ENCODE measurements around the gene KRT36. TPM values are rescaled to one million over a fixed set of nuclear protein-coding genes. Genes with fewer than 3 reads are reported as not detected.

The KRT36 gene
- total RNA-seq, 1 donor from 2014 or later = not detected

GRCh38 chr17:41504246-41504977 is 14.7 kb upstream of the KRT36 start:
- no peak for DNase-seq (ENCODE audit: low spot score)

GRCh38 chr17:41503202-41503601 is 13.5 kb upstream of the KRT36 start:
- DNase-seq (ENCODE audit: low spot score) = no peak

DNA sequence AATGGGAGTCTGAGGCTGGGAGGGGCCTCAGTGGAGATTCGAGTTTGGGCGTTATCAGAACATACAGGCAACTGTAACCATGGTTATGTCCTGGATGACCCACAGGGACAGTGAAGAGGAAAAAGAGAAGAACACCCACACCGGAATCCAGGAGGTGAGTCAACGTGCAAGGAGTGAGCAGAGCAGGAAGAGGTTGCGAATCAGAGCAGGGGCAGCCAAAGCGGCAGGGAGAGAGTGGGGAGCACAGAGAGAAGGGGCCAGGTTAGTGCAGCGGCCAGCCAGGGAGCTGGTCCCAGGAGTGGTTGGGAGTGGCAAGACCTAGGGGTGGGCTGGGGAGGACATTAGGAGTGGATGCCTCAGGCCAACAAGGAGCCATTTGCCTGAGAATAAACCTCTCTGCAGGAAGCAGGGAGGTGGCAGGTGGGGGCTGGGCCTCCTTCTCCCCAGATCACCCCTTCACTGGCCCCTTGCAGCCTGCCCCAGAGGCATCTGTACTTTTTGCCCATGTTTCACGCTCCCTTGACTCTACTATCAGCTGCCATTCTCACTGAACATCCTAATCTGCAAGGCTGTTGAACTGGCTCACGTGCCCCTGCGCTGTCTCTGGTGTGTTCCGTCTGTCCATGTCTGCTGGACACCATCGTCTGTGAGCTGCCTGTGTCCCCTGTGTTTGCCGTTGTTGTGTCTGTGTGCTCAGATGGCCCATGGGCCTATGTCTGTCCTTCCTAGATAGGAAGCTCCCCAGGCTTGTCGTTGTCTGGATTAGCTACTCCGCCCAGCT is 10.6 kb upstream of the KRT36 start:
- DNase-seq (ENCODE audit: low spot score) = no peak

- no peak for DNase-seq (ENCODE audit: low spot score)
Measured at GRCh38 chr17:41499714-41500113, 10.0 kb upstream of the KRT36 start.

DNA sequence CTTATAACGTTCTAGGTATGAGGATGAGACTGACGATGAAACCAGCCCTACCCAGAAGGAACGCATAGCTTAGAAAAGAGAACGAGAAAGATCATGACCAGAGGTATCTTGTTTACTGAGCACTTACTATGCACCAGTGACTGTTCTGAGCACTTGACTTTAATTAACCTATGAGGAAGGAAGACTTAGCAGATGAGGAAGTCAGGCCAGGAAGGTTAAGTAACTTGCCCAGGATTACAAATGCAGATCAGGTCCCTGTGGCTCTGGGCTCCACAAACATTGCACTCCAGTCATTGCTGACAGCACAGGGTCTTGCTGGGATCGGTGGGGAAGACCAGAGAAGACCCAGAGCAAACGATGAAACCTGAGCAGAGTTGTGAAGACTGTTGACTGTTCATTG is 8.6 kb upstream of the KRT36 start:
- DNase-seq (ENCODE audit: low spot score) = no peak

- DNase-seq (ENCODE audit: low spot score) = peak; percentile 81
Measured at GRCh38 chr17:41496803-41497484, 7.2 kb upstream of the KRT36 start.

GRCh38 chr17:41494524-41494923 is 4.8 kb upstream of the KRT36 start:
- DNase-seq (ENCODE audit: low spot score) = no peak

GRCh38 chr17:41492771-41493170 is 3.1 kb upstream of the KRT36 start:
- DNase-seq (ENCODE audit: low spot score) = peak; percentile 38

DNA sequence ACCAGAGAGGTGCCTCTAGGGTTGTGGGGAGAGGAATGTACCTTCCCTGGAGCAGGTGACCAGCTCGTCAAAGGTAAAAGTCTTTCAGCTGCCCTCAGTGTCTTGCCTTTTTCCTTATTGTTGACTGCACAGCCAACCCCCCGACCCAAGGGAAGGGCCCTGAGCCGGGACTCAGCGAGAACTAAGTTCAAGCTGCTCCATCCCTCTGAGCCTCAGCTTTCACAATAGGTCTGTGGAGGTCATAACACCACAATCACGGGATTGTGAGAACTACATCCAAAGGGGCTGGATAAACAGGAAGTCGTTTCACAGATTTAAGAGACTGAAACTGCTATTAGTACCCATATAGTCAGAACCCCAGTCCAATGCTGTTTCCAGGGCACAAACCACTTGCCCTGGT is 2.6 kb upstream of the KRT36 start:
- DNase-seq (ENCODE audit: low spot score) = no peak

DNA sequence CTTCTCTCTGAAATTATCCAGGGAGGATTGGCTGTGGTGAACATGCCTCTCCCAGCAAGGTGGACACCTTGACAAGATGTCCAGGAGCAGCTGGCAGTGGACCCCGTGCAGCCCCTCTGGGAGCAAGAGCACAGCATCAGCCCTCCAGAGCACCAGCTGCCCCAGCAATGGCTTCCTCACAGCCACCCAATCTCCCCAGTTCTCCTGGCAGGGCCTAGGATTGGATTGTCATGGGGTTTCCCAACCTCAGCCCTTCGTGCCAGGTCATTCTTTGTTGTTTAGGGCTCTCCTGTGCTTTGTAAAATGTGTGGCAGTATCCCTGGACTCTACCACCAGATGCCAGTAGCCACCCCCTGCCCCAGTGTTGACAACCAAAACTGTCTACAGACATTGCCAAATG is 1.8 kb upstream of the KRT36 start:
- DNase-seq (ENCODE audit: low spot score) = no peak

GRCh38 chr17:41490000-41490990 is 585 bp upstream of the KRT36 start:
- no peak for DNase-seq (ENCODE audit: low spot score)

DNA sequence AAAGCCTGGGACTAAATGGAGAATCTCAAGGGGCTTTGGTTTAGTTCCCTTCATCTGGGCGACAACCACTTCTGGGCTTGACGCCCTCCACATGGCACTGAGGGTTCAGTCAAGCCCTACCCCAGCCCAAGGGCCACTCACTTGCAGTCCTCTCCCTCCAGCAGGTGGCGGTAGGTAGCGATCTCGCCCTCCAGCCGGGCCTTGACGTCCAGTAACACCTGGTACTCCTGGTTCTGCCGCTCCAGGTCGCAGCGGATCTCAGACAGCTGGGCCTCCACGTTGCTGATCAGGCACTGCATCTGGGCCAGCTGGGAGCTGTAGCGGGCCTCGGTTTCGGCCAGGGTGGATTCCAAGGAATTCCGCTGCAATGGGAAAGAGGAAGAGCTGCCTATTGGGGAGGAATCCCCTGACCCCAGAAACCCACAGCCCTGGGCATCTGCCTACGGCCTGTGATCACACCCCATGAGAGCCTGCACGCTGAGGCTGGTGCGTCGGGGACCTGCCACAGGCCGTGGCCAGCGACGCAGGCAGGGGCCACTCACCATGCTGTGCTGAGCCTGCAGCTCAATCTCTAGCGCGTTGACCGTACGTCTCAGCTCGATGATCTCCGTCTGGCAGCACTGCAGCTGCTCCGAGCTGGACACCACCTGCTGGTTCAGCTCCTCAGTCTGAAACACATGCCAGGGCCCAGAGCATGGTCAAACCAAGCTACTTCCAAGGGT is 2.7 kb downstream of the KRT36 start:
- peak; percentile 46 for DNase-seq (ENCODE audit: low spot score)

DNA sequence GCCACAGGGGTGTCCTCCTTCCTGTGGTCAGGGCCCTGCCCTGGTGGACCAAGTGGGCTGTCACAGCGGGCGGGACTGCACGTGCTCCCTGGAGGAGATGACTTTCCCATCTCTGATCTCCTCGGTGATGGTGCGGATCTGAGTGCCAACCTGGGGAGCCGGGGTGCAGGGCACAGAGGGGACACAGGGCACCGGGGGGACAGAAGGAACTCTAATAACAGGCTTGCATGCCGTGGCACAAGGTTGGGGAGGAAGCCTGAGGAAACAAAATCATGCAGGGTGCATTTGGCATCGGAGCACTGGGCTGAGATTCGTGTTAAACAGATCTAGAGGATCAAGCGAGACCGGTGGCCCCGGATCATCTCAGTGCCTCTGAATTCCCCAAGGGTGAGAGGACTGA is 3.4 kb downstream of the KRT36 start:
- no peak for DNase-seq (ENCODE audit: low spot score)

- DNase-seq (ENCODE audit: low spot score) = no peak
Measured at GRCh38 chr17:41484920-41485904, 4.5 kb downstream of the KRT36 start.

DNA sequence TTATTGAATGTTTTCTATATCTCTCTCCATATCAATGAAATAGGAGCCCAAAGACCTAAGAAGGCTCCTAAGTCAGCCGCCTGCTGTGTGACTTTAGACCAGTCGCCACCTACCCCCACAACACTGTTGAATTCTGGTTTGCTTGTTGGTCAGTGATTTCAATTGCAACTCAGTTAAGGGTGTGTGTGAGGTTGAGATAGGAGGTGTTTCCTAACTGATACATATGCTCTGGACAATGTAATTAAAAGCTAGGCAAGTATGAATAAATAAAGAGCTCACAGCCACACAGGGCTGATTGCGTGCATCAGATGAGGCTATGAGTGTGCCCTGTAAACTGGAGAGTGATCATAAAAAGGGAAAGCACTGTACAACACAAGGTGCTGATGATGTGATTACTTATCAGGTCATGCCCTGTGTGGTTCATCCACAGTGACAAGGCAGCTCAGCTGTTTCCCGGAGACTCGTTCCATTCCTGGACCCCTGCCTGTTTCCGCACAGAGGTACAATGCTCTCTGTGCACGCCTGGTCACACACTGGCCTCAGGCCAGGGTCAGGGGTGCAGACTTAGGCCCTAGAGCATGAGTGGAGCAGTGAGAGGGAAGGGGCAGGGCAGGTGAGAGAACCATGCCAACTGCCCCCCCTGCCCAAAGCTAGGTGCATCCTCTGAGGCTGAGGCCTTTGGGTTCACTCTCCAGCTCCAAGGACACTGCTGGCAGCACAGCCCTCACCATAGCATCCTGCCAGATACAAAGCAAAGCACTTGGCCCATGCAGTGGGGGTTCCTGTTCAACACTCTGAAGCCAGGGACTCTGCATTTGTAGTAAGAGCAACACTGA is 5.5 kb downstream of the KRT36 start:
- DNase-seq (ENCODE audit: low spot score) = no peak

GRCh38 chr17:41483531-41483930 is 6.2 kb downstream of the KRT36 start:
- DNase-seq (ENCODE audit: low spot score) = no peak

DNA sequence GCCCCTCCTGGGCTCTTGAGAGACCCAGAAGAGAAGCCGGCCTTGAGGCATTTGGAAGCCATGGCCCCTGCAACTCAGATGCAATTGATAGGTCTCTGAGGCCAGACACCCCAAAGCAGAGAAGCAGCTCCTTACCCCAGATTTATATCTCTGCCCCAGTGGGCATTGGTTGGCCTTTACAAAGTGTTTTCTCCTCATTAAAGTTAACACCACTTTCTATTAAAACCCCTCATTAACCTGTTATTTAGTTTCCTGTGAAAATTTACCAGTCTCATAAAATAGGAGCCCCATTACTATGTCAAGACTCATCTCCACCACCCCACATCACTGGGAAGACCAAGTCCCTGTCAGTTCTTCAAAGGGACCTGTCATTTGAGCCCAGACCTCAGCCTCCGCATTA is 8.7 kb downstream of the KRT36 start, which contains the start of gene KRT35:
Gene KRT35 (minus strand): TSS at position 116 of the 400 bp plus-strand sequence. CDS start 54 bp downstream, at position 62.
- no peak for DNase-seq (ENCODE audit: low spot score)

GRCh38 chr17:41480581-41480980 is 9.1 kb downstream of the KRT36 start:
- no peak for DNase-seq (ENCODE audit: low spot score)

- no peak for DNase-seq (ENCODE audit: low spot score)
Measured at GRCh38 chr17:41480136-41480535, 9.6 kb downstream of the KRT36 start.

Data from mucosa of gallbladder (tissue), 1 donor.